H1 (cell line): ENCODE data around the gene SPATA31D1. TPM values are rescaled to one million over a fixed set of nuclear protein-coding genes. Genes with fewer than 3 reads are reported as not detected.

Source experiments
- CTCF ChIA-PET: fragments of 300-600 bp; sonication (Branson Sonifier 250); formaldehyde crosslinking; loops from one replicate; lab custom pipeline; 2021; ENCODE audit not compliant: partially characterized antibody; lab: Charles Lee
- POLR2A ChIA-PET: fragments of 300-600 bp; sonication (Branson Sonifier 250); formaldehyde crosslinking; loops from one replicate; lab custom pipeline; 2021; ENCODE audit warnings: inconsistent platforms; ENCODE audit not compliant: partially characterized antibody; lab: Charles Lee
- DNase-seq, 2 experiments: peaks; one replicate each; pipeline versions ENCODE4 v3.0.0 to v3.0.0-alpha.2; 2010 to 2022; ENCODE audit warnings: low spot score in 2 of 2, low read depth in 1 of 2, mixed read lengths in 1 of 2
- FAIRE-seq: peaks from 2 replicates; lab custom pipeline; 2011; peaks lifted over from hg19 to GRCh38; lab: Jason Lieb, UNC
- H2AFZ ChIP-seq: 2 replicates; pipeline ENCODE4 v1.8.1; 2012; ENCODE audit warnings: low read length, inconsistent platforms
- H2AK5ac ChIP-seq: 2 replicates; pipeline ENCODE4 v1.6.1; 2013; ENCODE audit warnings: low read depth, low read length
- H2BK120ac ChIP-seq: replicated peaks from 2 replicates; pipeline ENCODE3; 2013; ENCODE audit warnings: low read depth, low read length, inconsistent platforms
- H2BK12ac ChIP-seq: 2 replicates; pipeline ENCODE4 v1.6.1; 2013; ENCODE audit warnings: low read depth, low read length
- H2BK15ac ChIP-seq: 2 replicates; pipeline ENCODE4 v1.6.1; 2013; ENCODE audit warnings: low read length
- H2BK20ac ChIP-seq: 2 replicates; pipeline ENCODE4 v1.6.1; 2013; ENCODE audit warnings: low read length
- H2BK5ac ChIP-seq: 2 replicates; pipeline ENCODE4 v1.6.1; 2013; ENCODE audit warnings: low read depth, low read length
- H3K14ac ChIP-seq: 2 replicates; pipeline ENCODE4 v1.6.1; 2013; ENCODE audit warnings: inconsistent platforms; ENCODE audit not compliant: insufficient read length
- H3K18ac ChIP-seq: 2 replicates; pipeline ENCODE4 v1.6.1; 2013; ENCODE audit warnings: low read length; ENCODE audit errors: extremely low read depth
- H3K23ac ChIP-seq: 2 replicates; pipeline ENCODE4 v1.6.1; 2013; ENCODE audit warnings: inconsistent platforms; ENCODE audit not compliant: insufficient read length
- H3K23me2 ChIP-seq: 2 replicates; pipeline ENCODE4 v1.6.1; 2013; ENCODE audit warnings: low read depth, low read length
- H3K27ac ChIP-seq: 2 replicates; pipeline ENCODE4 v1.6.1; 2011; ENCODE audit warnings: low read depth, low read length, inconsistent platforms
- H3K27me3 ChIP-seq, 4 experiments: replicated peaks in 1 of 4; 1 replicate in 1 of 4; 2 replicates in 3 of 4; pipeline versions ENCODE4 v1.6.1 to v1.8.1; 2011 to 2013; ENCODE audit warnings: low read length in 3 of 4, mild to moderate bottlenecking in 3 of 4, inconsistent platforms in 2 of 4, mixed read lengths in 2 of 4, moderate library complexity in 1 of 4; ENCODE audit not compliant: control insufficient read depth in 3 of 4, insufficient read depth in 3 of 4; ENCODE audit errors: extremely low read depth in 1 of 4
- H3K36me3 ChIP-seq, 4 experiments: 2 replicates each; pipeline versions ENCODE4 v1.6.1 to v1.8.1; 2011 to 2013; ENCODE audit warnings: mild to moderate bottlenecking in 4 of 4, low read length in 3 of 4, moderate library complexity in 2 of 4, control low read depth in 1 of 4, inconsistent platforms in 1 of 4; ENCODE audit not compliant: insufficient read depth in 4 of 4, control insufficient read depth in 2 of 4
- H3K4ac ChIP-seq: replicated peaks from 2 replicates; pipeline ENCODE3; 2013; ENCODE audit warnings: low read length, low read depth, mixed read lengths, inconsistent platforms; ENCODE audit not compliant: insufficient read length
- H3K4me1 ChIP-seq, 4 experiments: replicated peaks in 1 of 4; 1 replicate in 1 of 4; 2 replicates in 3 of 4; pipeline versions ENCODE4 v1.6.1 to v1.8.1; 2011 to 2013; ENCODE audit warnings: low read length in 3 of 4, inconsistent platforms in 2 of 4, mixed read lengths in 1 of 4; ENCODE audit not compliant: insufficient read depth in 4 of 4, control insufficient read depth in 3 of 4
- H3K4me2 ChIP-seq, 2 experiments: 2 replicates each; pipeline versions ENCODE4 v1.6.1 to v1.8.1; 2011 to 2013; ENCODE audit warnings: low read depth in 2 of 2, low read length in 2 of 2, control low read depth in 1 of 2, inconsistent platforms in 1 of 2, mild to moderate bottlenecking in 1 of 2; ENCODE audit not compliant: insufficient read depth in 1 of 2
- H3K4me3 ChIP-seq, 4 experiments: fragments of 200-600, 300-600 bp in 1 of 4; sonication (generic), shearing (Covaris generic), sonication (Bioruptor Twin) in 1 of 4; 2 replicates each; pipeline versions ENCODE4 v1.5.1 to v1.8.1; 2011 to 2016; ENCODE audit warnings: low read length in 4 of 4, low read depth in 3 of 4, control low read depth in 2 of 4, inconsistent platforms in 2 of 4, mild to moderate bottlenecking in 2 of 4, mixed read lengths in 1 of 4, moderate library complexity in 1 of 4; ENCODE audit not compliant: insufficient read depth in 2 of 4; ENCODE audit errors: extremely low read depth in 1 of 4
- H3K56ac ChIP-seq: replicated peaks from 2 replicates; pipeline ENCODE3; 2013; ENCODE audit warnings: low read depth, mild to moderate bottlenecking, mixed read lengths, low read length, inconsistent platforms; ENCODE audit not compliant: insufficient read length
- H3K79me1 ChIP-seq: 2 replicates; pipeline ENCODE4 v1.6.1; 2013; ENCODE audit warnings: low read depth, low read length, control low read depth
- H3K79me2 ChIP-seq, 2 experiments: 2 replicates each; pipeline versions ENCODE4 v1.6.1 to v1.8.1; 2012 to 2013; ENCODE audit warnings: low read length in 2 of 2, mild to moderate bottlenecking in 2 of 2, inconsistent platforms in 1 of 2; ENCODE audit not compliant: insufficient read depth in 2 of 2, control insufficient read depth in 1 of 2
- H3K9ac ChIP-seq, 4 experiments: replicated peaks in 1 of 4; 1 replicate in 1 of 4; 2 replicates in 3 of 4; pipeline versions ENCODE4 v1.6.1 to v1.8.1; 2011 to 2013; ENCODE audit warnings: low read depth in 3 of 4, low read length in 3 of 4, control low read depth in 2 of 4, mild to moderate bottlenecking in 2 of 4, moderate library complexity in 2 of 4, inconsistent platforms in 1 of 4; ENCODE audit errors: extremely low read depth in 1 of 4
- H3K9me3 ChIP-seq, 2 experiments: 2 replicates each; pipeline versions ENCODE4 v1.6.1 to v1.8.1; 2012 to 2013; ENCODE audit warnings: mild to moderate bottlenecking in 2 of 2, moderate library complexity in 2 of 2, control low read depth in 1 of 2, inconsistent platforms in 1 of 2, low read depth in 1 of 2, low read length in 1 of 2, mixed read lengths in 1 of 2; ENCODE audit not compliant: insufficient read depth in 2 of 2
- H4K20me1 ChIP-seq, 2 experiments: replicated peaks in 1 of 2; 2 replicates each; pipeline versions ENCODE3 to v1.8.1; 2011 to 2013; ENCODE audit warnings: inconsistent platforms in 2 of 2, low read length in 2 of 2, mild to moderate bottlenecking in 1 of 2; ENCODE audit not compliant: insufficient read depth in 2 of 2, control insufficient read depth in 1 of 2
- H4K5ac ChIP-seq: 2 replicates; pipeline ENCODE4 v1.6.1; 2013; ENCODE audit warnings: low read length, low read depth, mixed read lengths, inconsistent platforms; ENCODE audit not compliant: insufficient read length
- H4K8ac ChIP-seq: 2 replicates; pipeline ENCODE4 v1.8.0; 2013; ENCODE audit warnings: mild to moderate bottlenecking, moderate library complexity, low read length, inconsistent platforms; ENCODE audit not compliant: insufficient read depth; ENCODE audit errors: extremely low read depth
- H4K91ac ChIP-seq: replicated peaks from 2 replicates; pipeline ENCODE3; 2013; ENCODE audit warnings: low read length, mixed read lengths, inconsistent platforms; ENCODE audit not compliant: insufficient read length
- CBX5 ChIP-seq: fragments of 300-800, 300-1000 bp; sonication (generic); IDR thresholded peaks from 2 replicates; pipeline ENCODE4 v1.7.1; 2016; ENCODE audit warnings: antibody characterized with exemption, low read length, low read depth
- CBX8 ChIP-seq: fragments of 300-800, 300-1000 bp; sonication (generic); IDR thresholded peaks from 2 replicates; pipeline ENCODE4 v1.7.1; 2016; ENCODE audit warnings: low read depth, low read length, borderline replicate concordance
- CHD2 ChIP-seq: IDR thresholded peaks from 2 replicates; pipeline ENCODE4 v1.6.1; 2012; ENCODE audit warnings: low read length, improper control_type of control experiment
- HDAC2 ChIP-seq, 2 experiments: fragments of 300-600 bp in 1 of 2; sonication (generic) in 1 of 2; IDR thresholded peaks; 2 replicates each; pipeline ENCODE4 v1.6.1; 2011 to 2012; ENCODE audit warnings: low read depth in 2 of 2, low read length in 2 of 2, mild to moderate bottlenecking in 2 of 2, moderate library complexity in 2 of 2, borderline replicate concordance in 1 of 2, inconsistent platforms in 1 of 2
- JUND ChIP-seq: IDR thresholded peaks from 2 replicates; pipeline ENCODE4 v1.6.1; 2011; ENCODE audit warnings: mild to moderate bottlenecking, improper control_type of control experiment, low read length
- POLR2AphosphoS5 ChIP-seq: IDR thresholded peaks from 2 replicates; pipeline ENCODE4 v1.6.1; 2011; ENCODE audit warnings: low read depth, low read length
- RNF2 ChIP-seq: fragments of 200-900, 300-1000 bp; sonication (generic); IDR thresholded peaks from 2 replicates; pipeline ENCODE4 v1.7.1; 2016; ENCODE audit warnings: borderline replicate concordance, low read depth, mild to moderate bottlenecking, antibody characterized with exemption, low read length; ENCODE audit not compliant: poor library complexity, severe bottlenecking; ENCODE audit errors: missing control alignments
- SP2 ChIP-seq: IDR thresholded peaks from 2 replicates; pipeline ENCODE4 v1.6.1; 2012; ENCODE audit warnings: mild to moderate bottlenecking, low read length, inconsistent platforms
- SUZ12 ChIP-seq: fragments of 200-600 bp; sonication (generic); IDR thresholded peaks from 2 replicates; pipeline ENCODE4 v1.6.1; 2012; ENCODE audit warnings: mild to moderate bottlenecking, inconsistent platforms, low read length, moderate library complexity, mixed read lengths
- polyA plus RNA-seq, 7 experiments: library from polyadenylated mRNA; depleted of rRNA in 3 of 7; stranded (reverse) in 5 of 7; unstranded in 2 of 7; fragments of >200 nt in 5 of 7; fragments of 200-250 nt in 2 of 7; gene quantifications; 1 replicate in 5 of 7; 2 replicates in 1 of 7; 4 replicates in 1 of 7; pipeline versions ENCODE4 v1.2.1 to v1.2.3, GENCODE V29; 2011 to 2013; ENCODE audit warnings: missing spikeins in 2 of 7, mixed read lengths in 2 of 7
- total RNA-seq: library from RNA; stranded (reverse); fragmentation: NEBNext Ultra II Directional; extraction: Animal tissue kit (Norgen Biotek cat#: 25700); gene quantifications from 2 replicates; pipeline ENCODE4 v1.2.1, GENCODE V29; 2021

SPATA31D1 gene
- total and polyA plus RNA-seq, 2 of the 8 experiments (the other 6 are each of a cell fraction or from before 2014, with no cell fraction given): not detected

- TF ChIP-seq RNF2: no peak
- TF ChIP-seq, all 59 proteins: peak for 0
Measured at GRCh38 chr9:81968026-81968425, 20.5 kb upstream of the SPATA31D1 start (continued).

- Histone ChIP-seq H3K18ac (no peak overlapping the region), H4K91ac (no peak overlapping the region), H4K20me1 (no peaks in the 10 kb centered on the region), H3K4ac (no peak overlapping the region), H2AFZ (no peak overlapping the region), H2BK120ac (no peak overlapping the region), H4K8ac (no peak overlapping the region), H3K27ac (no peak overlapping the region), H3K4me1 (no peaks in the 10 kb centered on the region), H3K56ac (no peak overlapping the region), H3K4me2 (no peak overlapping the region), H3K4me3 (no peak overlapping the region), H3K36me3 (no peaks in the 10 kb centered on the region), H2BK5ac (no peak overlapping the region), H2AK5ac (no peak overlapping the region), H3K27me3 (no peaks in the 10 kb centered on the region), H4K5ac (no peak overlapping the region), H3K79me2 (no peaks in the 10 kb centered on the region), H3K79me1 (no peaks in the 10 kb centered on the region), H3K9ac (no peak overlapping the region), H2BK15ac (no peak overlapping the region), H2BK12ac (no peak overlapping the region), H3K23me2 (no peaks in the 10 kb centered on the region), H2BK20ac (no peak overlapping the region), H3K23ac (no peak overlapping the region), H3K9me3 (peaks cover 2 to 3% of the 10 kb centered on the region in 2 experiments; a peak in 1 of 4 replicates), H3K14ac (no peak overlapping the region)
- POLR2A ChIA-PET: no interaction called here
- no peak for TF ChIP-seq SUZ12
- TF ChIP-seq POLR2AphosphoS5: no peak
- TF ChIP-seq JUND: no peak
- TF ChIP-seq CBX5: no peak
- TF ChIP-seq CBX8: no peak
- no peak for TF ChIP-seq CHD2
- no peak for TF ChIP-seq HDAC2 (IDR thresholded peaks at IDR 0.05; ENCODE audit: borderline replicate concordance in 1 of 2, low read depth in 2 of 2, low read length in 2 of 2)
- TF ChIP-seq RNF2: no peak
- no peak for TF ChIP-seq SP2
- DNase-seq: no peak
- FAIRE-seq: no peak
- CTCF ChIA-PET: no interaction called here
Measured at GRCh38 chr9:81969971-81970370, 18.6 kb upstream of the SPATA31D1 start.
